PFSK-1 (cell line): ENCODE results near the gene ELP5.

Source experiments
- FOXP2 ChIP-seq: optimal IDR thresholded peaks from 2 replicates; pipeline ENCODE3; 2011; ENCODE audit warnings: borderline replicate concordance, control low read depth, inconsistent platforms; ENCODE audit not compliant: insufficient read depth; ENCODE audit errors: extremely low read length, extremely low read depth
- POLR2AphosphoS5 ChIP-seq: IDR thresholded peaks from 2 replicates; pipeline ENCODE4 v1.6.1; 2012; ENCODE audit warnings: low read depth, mild to moderate bottlenecking, control low read depth, low read length, moderate library complexity
- REST ChIP-seq, 2 experiments: IDR thresholded peaks; 2 replicates each; pipeline versions ENCODE4 v1.6.1 to v1.8.0; 2011 to 2012; ENCODE audit warnings: low read depth in 2 of 2, low read length in 2 of 2, control low read depth in 1 of 2, inconsistent platforms in 1 of 2, mild to moderate bottlenecking in 1 of 2, moderate library complexity in 1 of 2; ENCODE audit not compliant: insufficient read depth in 1 of 2
- SIN3A ChIP-seq: IDR thresholded peaks from 2 replicates; pipeline ENCODE4 v1.6.1; 2012; ENCODE audit warnings: mild to moderate bottlenecking, low read length, moderate library complexity, borderline replicate concordance; ENCODE audit not compliant: insufficient read depth
- TAF1 ChIP-seq: IDR thresholded peaks from 2 replicates; pipeline ENCODE4 v1.6.1; 2012; ENCODE audit warnings: low read length, control low read depth, borderline replicate concordance; ENCODE audit not compliant: insufficient read depth

The ELP5 gene

GRCh38 chr17:7248796-7249195 is 3.2 kb upstream of the ELP5 start:
- TF ChIP-seq TAF1 (no peak), SIN3A (no peak), REST (IDR thresholded peaks at IDR 0.05; ENCODE audit: insufficient read depth in 1 of 2, low read depth in 2 of 2, low read length in 2 of 2) (no peak), POLR2AphosphoS5 (no peak), FOXP2 (no peak)

- TF ChIP-seq FOXP2 (no peak), SIN3A (no peak), TAF1 (no peak), REST (IDR thresholded peaks at IDR 0.05; ENCODE audit: insufficient read depth in 1 of 2, low read depth in 2 of 2, low read length in 2 of 2) (no peak), POLR2AphosphoS5 (no peak)
Measured at GRCh38 chr17:7249214-7249613, 2.8 kb upstream of the ELP5 start.

GRCh38 chr17:7249830-7250229 is 2.2 kb upstream of the ELP5 start:
- no peak for TF ChIP-seq TAF1

- no peak for TF ChIP-seq FOXP2
- no peak for TF ChIP-seq REST (IDR thresholded peaks at IDR 0.05; ENCODE audit: insufficient read depth in 1 of 2, low read depth in 2 of 2, low read length in 2 of 2)
- TF ChIP-seq TAF1: no peak
- no peak for TF ChIP-seq SIN3A
- no peak for TF ChIP-seq POLR2AphosphoS5
Measured at GRCh38 chr17:7250695-7251627, 1.1 kb upstream of the ELP5 start.

GRCh38 chr17:7251661-7252175 is 297 bp upstream of the ELP5 start, which contains the start of gene CTDNEP1:
Gene CTDNEP1 (minus strand): TSS chr17:7251734. CDS start chr17:7251296, 438 bp downstream.
- no peak for TF ChIP-seq FOXP2
- peak; percentile 71; the same call in 1 of the 2 replicates for TF ChIP-seq TAF1
- peak in 1 of 2 experiments; percentile 28; a peak in 1 of 4 replicates for TF ChIP-seq REST (IDR thresholded peaks at IDR 0.05; ENCODE audit: insufficient read depth in 1 of 2, low read depth in 2 of 2, low read length in 2 of 2)
- no peak for TF ChIP-seq SIN3A
- TF ChIP-seq POLR2AphosphoS5: peak; percentile 42; the same call in 1 of the 2 replicates
